MCF 10A (cell line): ENCODE results near the gene NDUFS2. TPM values are rescaled to one million over a fixed set of nuclear protein-coding genes. Genes with fewer than 3 reads are reported as not detected.
"Not testable (repeated sequence)": the region's sequence is repeated elsewhere in the genome, so short reads cannot be mapped to it uniquely, and the experiment has no call there.

ENCODE experiments used
- BruUV-seq: library from RNA; stranded (reverse); fragments of 400-500 nt; replicated peaks from 2 replicates; lab custom pipeline; 2021; lab: Mats Ljungman, UMichigan
- CTCF ChIA-PET: fragments of 300-600 bp; sonication (Branson Sonifier 250); formaldehyde crosslinking; extraction: SDS; loops from one replicate; lab custom pipeline; 2021; ENCODE audit warnings: antibody characterized with exemption, inconsistent platforms; lab: Yijun Ruan, JAX
- POLR2A ChIA-PET: fragments of 300-600, 350-650 bp; sonication (Branson Sonifier 250); formaldehyde crosslinking; extraction: SDS; loops from one replicate; lab custom pipeline; 2020; ENCODE audit warnings: antibody characterized with exemption, inconsistent platforms; lab: Yijun Ruan, JAX
- DNase-seq: peaks from one replicate; pipeline ENCODE4 v3.0.0-alpha.2; 2018; ENCODE audit not compliant: unreplicated experiment
- H3K27ac Mint-ChIP-seq: one replicate; pipeline ENCODE4 v1.8.0; 2022; ENCODE audit warnings: mild to moderate bottlenecking, low read depth, mixed read lengths; ENCODE audit not compliant: unreplicated experiment
- H3K27me3 Mint-ChIP-seq: one replicate; pipeline ENCODE4 v1.8.0; 2022; ENCODE audit warnings: mixed read lengths; ENCODE audit not compliant: insufficient read depth, unreplicated experiment
- H3K36me3 Mint-ChIP-seq: one replicate; pipeline ENCODE4 v1.8.0; 2022; ENCODE audit warnings: mild to moderate bottlenecking, moderate library complexity, mixed read lengths; ENCODE audit not compliant: insufficient read depth, unreplicated experiment
- H3K4me1 Mint-ChIP-seq: one replicate; pipeline ENCODE4 v1.8.0; 2022; ENCODE audit warnings: mixed read lengths; ENCODE audit not compliant: insufficient read depth, unreplicated experiment
- H3K4me3 Mint-ChIP-seq: one replicate; pipeline ENCODE4 v1.8.0; 2022; ENCODE audit warnings: mild to moderate bottlenecking, moderate library complexity, mixed read lengths; ENCODE audit not compliant: unreplicated experiment
- H3K9me3 Mint-ChIP-seq: one replicate; pipeline ENCODE4 v1.8.0; 2022; ENCODE audit warnings: mixed read lengths; ENCODE audit not compliant: unreplicated experiment
- CTCF ChIP-seq: fragments of 200-600 bp; IDR thresholded peaks from one replicate; pipeline ENCODE4 v1.8.0; 2022; ENCODE audit warnings: antibody characterized with exemption, mild to moderate bottlenecking; ENCODE audit not compliant: unreplicated experiment
- intact Hi-C: fragments of 100-400 bp; cut with micrococcal nuclease; formaldehyde crosslinking; loops from 2 replicates; pipeline ENCODE4 v1.14.1; 2022
- total RNA-seq: library from RNA; stranded (reverse); gene quantifications from 2 replicates; pipeline ENCODE4 v1.2.3, GENCODE V29; 2022

Gene NDUFS2
- total RNA-seq, 1 experiment from 2014 or later, result 149 TPM

GRCh38 chr1:161223805-161224694 lies 21.9 kb downstream of the NDUFS2 start:
- no peak for DNase-seq
- ChIA-PET CTCF (interaction anchor here (0.8 to 18.5 kb wide), 14 partner anchors 7 to 796 kb away, joined by 3 to 444 read pairs (median 38); partner anchors contain the start of genes ADAMTS4, FCER1G, NDUFS2 and NR1I3), POLR2A (interaction anchor here (0.6 to 6.8 kb wide), 4 partner anchors 20 to 90 kb away, joined by 3 to 81 read pairs (median 32); partner anchors contain the start of genes ADAMTS4, NDUFS2 and SDHC)
- BruUV-seq, result no TSS peak
- H3K36me3 Mint-ChIP-seq, result peaks cover 8% of the 10 kb centered on the region
- no peak overlapping the region for H3K27ac Mint-ChIP-seq
- no peaks in the 10 kb centered on the region for H3K9me3 Mint-ChIP-seq
- no peak for TF ChIP-seq CTCF
- H3K4me1 Mint-ChIP-seq, result peaks cover 22% of the 10 kb centered on the region
- no peak overlapping the region for H3K4me3 Mint-ChIP-seq
- intact Hi-C loops, result loop anchor here (2.0 to 10.0 kb wide), 2 partner anchors 21 to 511 kb away; partner anchors contain the start of gene NDUFS2
- H3K27me3 Mint-ChIP-seq, result no peaks in the 10 kb centered on the region

- H3K36me3 Mint-ChIP-seq, result peaks cover 15% of the 10 kb centered on the region
- H3K27ac Mint-ChIP-seq, BruUV-seq, H3K27me3 Mint-ChIP-seq, H3K4me3 Mint-ChIP-seq, DNase-seq, H3K9me3 Mint-ChIP-seq: not testable (repeated sequence)
- intact Hi-C loops, result loop anchor here (1.0 to 10.0 kb wide), 5 partner anchors 15 to 510 kb away; partner anchors contain the start of gene NDUFS2
- peaks cover 22% of the 10 kb centered on the region for H3K4me1 Mint-ChIP-seq
- POLR2A ChIA-PET, result interaction anchor here (0.6 to 6.8 kb wide), 6 partner anchors 8 to 149 kb away, joined by 3 to 81 read pairs (median 8); partner anchors contain the start of genes ADAMTS4, NDUFS2 and SDHC
- CTCF ChIA-PET, result interaction anchor here (0.8 to 18.5 kb wide), 17 partner anchors 7 to 796 kb away, joined by 3 to 444 read pairs (median 23); partner anchors contain the start of genes ADAMTS4, FCER1G, NDUFS2 and NR1I3
Measured at GRCh38 chr1:161224695-161225087, 22.5 kb downstream of the NDUFS2 start.

- H3K27ac Mint-ChIP-seq, result peak overlapping the region; percentile 88
- H3K36me3 Mint-ChIP-seq, result peaks cover 19% of the 10 kb centered on the region
- intact Hi-C loops, result loop anchor here (1.0 to 10.0 kb wide), 5 partner anchors 16 to 510 kb away; partner anchors contain the start of gene NDUFS2
- no peak for TF ChIP-seq CTCF
- POLR2A ChIA-PET, result interaction anchor here (0.6 to 6.8 kb wide), 25 partner anchors 8 to 512 kb away, joined by 3 to 81 read pairs (median 5); partner anchors contain the start of genes ADAMTS4, B4GALT3, DEDD and NDUFS2
- BruUV-seq, result no TSS peak
- no peaks in the 10 kb centered on the region for H3K27me3 Mint-ChIP-seq
- CTCF ChIA-PET, result interaction anchor here (0.6 to 18.5 kb wide), 43 partner anchors 8 to 1340 kb away, joined by 3 to 444 read pairs (median 8); partner anchors contain the start of genes ADAMTS4, B4GALT3, CFAP126 and FCER1G
- H3K4me1 Mint-ChIP-seq, result peaks cover 22% of the 10 kb centered on the region
- no peaks in the 10 kb centered on the region for H3K9me3 Mint-ChIP-seq
- no peak overlapping the region for H3K4me3 Mint-ChIP-seq
- DNase-seq, result no peak
Measured at GRCh38 chr1:161225178-161225533, 23.0 kb downstream of the NDUFS2 start.

GRCh38 chr1:161225534-161226319 lies 23.6 kb downstream of the NDUFS2 start, which contains the start of gene TOMM40L:
Gene TOMM40L, plus strand, starts transcription at chr1:161226060. Its CDS starts 430 bp downstream, at chr1:161226490.
- Mint-ChIP-seq H3K4me1 (peaks cover 22% of the 10 kb centered on the region), H3K4me3 (peak within 1 kb of the TSS; percentile 90), H3K9me3 (no peaks in the 10 kb centered on the region), H3K27ac (peak within 1 kb of the TSS; percentile 88), H3K36me3 (peaks cover 22% of the 10 kb centered on the region), H3K27me3 (no peaks in the 10 kb centered on the region)
- BruUV-seq, result no TSS peak
- ChIA-PET CTCF (interaction anchor here (0.5 to 18.5 kb wide), 56 partner anchors 8 to 1339 kb away, joined by 3 to 444 read pairs (median 5); partner anchors contain the start of genes ADAMTS4, B4GALT3, CFAP126 and FCER1G), POLR2A (interaction anchor here (0.6 to 6.8 kb wide), 36 partner anchors 9 to 937 kb away, joined by 3 to 81 read pairs (median 4); partner anchors contain the start of genes ADAMTS4, B4GALT3, DEDD and F11R)
- intact Hi-C loops, result loop anchor here (1.0 to 10.0 kb wide), 5 partner anchors 16 to 509 kb away; partner anchors contain the start of gene NDUFS2
- peak; percentile 62 for TF ChIP-seq CTCF
- DNase-seq, result peak; percentile 100
